ENCODE results near the gene PDE7B.

GRCh38 chr6:136104556-136104955 lies 253.1 kb downstream of the PDE7B start:
- TF ChIP-seq POLR2A (IDR thresholded peaks at IDR 0.05) (no peak), CTCF (IDR thresholded peaks at IDR 0.05) (no peak), POLR2AphosphoS5 (IDR thresholded peaks at IDR 0.05) (no peak)
